Natural killer cell (primary cell): Measurements from ENCODE around the gene STX10. TPM values are rescaled to one million over a fixed set of nuclear protein-coding genes. Genes with fewer than 3 reads are reported as not detected.

Experiments
- ATAC-seq, 3 donors: fragments of 150-1000 bp in 2 of 3; fragments of 200-7000 bp in 1 of 3; cut with Tn5 transposase; 1 replicate in 1 of 3; 2 replicates in 2 of 3; pipeline ENCODE4 v1.10.0; 2021; ENCODE audit warnings: mild to moderate bottlenecking in 2 of 3, moderate library complexity in 2 of 3
- DNase-seq, 2 donors: peaks; one replicate each; pipeline versions ENCODE4 v3.0.0 to v3.0.0-alpha.2; 2013 to 2021; ENCODE audit warnings: mixed read lengths in 1 of 2
- H3K27ac ChIP-seq: one replicate; pipeline ENCODE4 v1.5.1; 2013; ENCODE audit warnings: mild to moderate bottlenecking, low read length
- H3K27me3 ChIP-seq: one replicate; pipeline ENCODE4 v1.6.1; 2013; ENCODE audit warnings: low read length; ENCODE audit not compliant: control insufficient read depth, insufficient read depth
- H3K36me3 ChIP-seq: one replicate; pipeline ENCODE4 v1.6.1; 2013; ENCODE audit warnings: low read length; ENCODE audit not compliant: control insufficient read depth, insufficient read depth
- H3K4me1 ChIP-seq: one replicate; pipeline ENCODE4 v1.6.1; 2013; ENCODE audit warnings: low read length; ENCODE audit not compliant: control insufficient read depth, insufficient read depth
- H3K4me3 ChIP-seq: one replicate; pipeline ENCODE4 v1.5.1; 2013; ENCODE audit warnings: low read length
- H3K9me3 ChIP-seq: one replicate; pipeline ENCODE4 v1.6.1; 2013; ENCODE audit warnings: low read length; ENCODE audit not compliant: control insufficient read depth, insufficient read depth
- H3K27ac Mint-ChIP-seq, 2 donors: one replicate each; pipeline ENCODE4 v1.8.0; 2022; ENCODE audit warnings: mild to moderate bottlenecking in 2 of 2, mixed read lengths in 2 of 2, moderate library complexity in 1 of 2
- H3K27me3 Mint-ChIP-seq, 2 donors: one replicate each; pipeline ENCODE4 v1.8.0; 2022; ENCODE audit warnings: low read depth in 2 of 2, mixed read lengths in 2 of 2
- H3K36me3 Mint-ChIP-seq: one replicate; pipeline ENCODE4 v1.8.0; 2022; ENCODE audit warnings: mixed read lengths
- H3K4me1 Mint-ChIP-seq, 2 donors: one replicate each; pipeline ENCODE4 v1.8.0; 2022; ENCODE audit warnings: mixed read lengths in 2 of 2
- H3K4me3 Mint-ChIP-seq: one replicate; pipeline ENCODE4 v1.8.0; 2022; ENCODE audit warnings: mild to moderate bottlenecking, moderate library complexity, mixed read lengths
- H3K9me3 Mint-ChIP-seq, 2 donors: one replicate each; pipeline ENCODE4 v1.8.0; 2022; ENCODE audit warnings: mixed read lengths in 2 of 2
- CTCF ChIP-seq: fragments of 200-600 bp; IDR thresholded peaks from one replicate; pipeline ENCODE4 v1.8.0; 2022; ENCODE audit warnings: antibody characterized with exemption
- WGBS: methylation state at CpG from one replicate; pipeline ENCODE4 v1.1.7; 2013; ENCODE audit warnings: missing lambda C conversion rate; ENCODE audit not compliant: insufficient coverage; 5-methylcytosine and 5-hydroxymethylcytosine counted together
- intact Hi-C: fragments of 100-400 bp; cut with micrococcal nuclease; formaldehyde crosslinking; loops from one replicate; pipeline ENCODE4 v1.14.2; 2022
- total RNA-seq, 4 donors: library from RNA; stranded (reverse); fragments of 120-200 nt in 1 of 4; gene quantifications; one replicate each; pipeline versions ENCODE4 v1.2.3 to v1.2.4, GENCODE V29; 2013 to 2022

Gene STX10
- total RNA-seq, 3 donors from 2014 or later (not counting 1 experiment from before 2014, with no cell fraction given) = 39.2 to 46.9 (median 42.0) TPM

- peaks cover 20% of the 10 kb centered on the region for H3K4me1 ChIP-seq
- Mint-ChIP-seq H3K9me3 (no peaks in the 10 kb centered on the region), H3K36me3 (no peaks in the 10 kb centered on the region), H3K4me3 (peak overlapping the region; percentile 79), H3K27ac (peak overlapping the region; percentile 86 to 91), H3K4me1 (peaks cover 27 to 28% of the 10 kb centered on the region in 2 donors), H3K27me3 (no peaks in the 10 kb centered on the region)
- H3K27me3 ChIP-seq = no peaks in the 10 kb centered on the region
- H3K27ac ChIP-seq = no peak overlapping the region
- intact Hi-C loops = no loop called here
- H3K9me3 ChIP-seq = no peaks in the 10 kb centered on the region
- H3K4me3 ChIP-seq = no peak overlapping the region
- WGBS = 38% methylated on average over 8 of the region's 8 CpGs
- H3K36me3 ChIP-seq = peaks cover 22% of the 10 kb centered on the region
- DNase-seq (peak; percentile 43 to 65), ATAC-seq (peak; percentile 92 to 99 (median 97))
- no peak for TF ChIP-seq CTCF
Measured at GRCh38 chr19:13132471-13133180, 17.5 kb downstream of the STX10 start.

GRCh38 chr19:13130886-13131490 is 19.2 kb downstream of the STX10 start:
- no peaks in the 10 kb centered on the region for H3K27me3 Mint-ChIP-seq
- peaks cover 29% of the 10 kb centered on the region in 2 donors for H3K4me1 Mint-ChIP-seq
- no peak overlapping the region for H3K27ac Mint-ChIP-seq
- H3K4me1 ChIP-seq = peaks cover 20% of the 10 kb centered on the region
- no peaks in the 10 kb centered on the region for H3K9me3 ChIP-seq
- H3K27me3 ChIP-seq = no peaks in the 10 kb centered on the region
- no peak for TF ChIP-seq CTCF
- WGBS = 96% methylated on average over 3 of the region's 3 CpGs
- intact Hi-C loops = no loop called here
- no peak overlapping the region for H3K4me3 ChIP-seq
- H3K36me3 ChIP-seq = peaks cover 11% of the 10 kb centered on the region
- no peak overlapping the region for H3K27ac ChIP-seq
- DNase-seq (no peak), ATAC-seq (no peak)
- H3K9me3 Mint-ChIP-seq = no peaks in the 10 kb centered on the region
- no peaks in the 10 kb centered on the region for H3K36me3 Mint-ChIP-seq
- H3K4me3 Mint-ChIP-seq = no peak overlapping the region

- Histone ChIP-seq H3K4me1 (peaks cover 20% of the 10 kb centered on the region), H3K36me3 (peaks cover 5% of the 10 kb centered on the region), H3K27ac (no peak overlapping the region), H3K9me3 (no peaks in the 10 kb centered on the region), H3K27me3 (no peaks in the 10 kb centered on the region), H3K4me3 (no peak overlapping the region)
- DNase-seq (no peak), ATAC-seq (no peak)
- H3K36me3 Mint-ChIP-seq = no peaks in the 10 kb centered on the region
- no peak overlapping the region for H3K4me3 Mint-ChIP-seq
- no peak for TF ChIP-seq CTCF
- H3K27me3 Mint-ChIP-seq = no peaks in the 10 kb centered on the region
- intact Hi-C loops = no loop called here
- WGBS = 97% methylated on average over 9 of the region's 9 CpGs
- peaks cover 29% of the 10 kb centered on the region in 2 donors for H3K4me1 Mint-ChIP-seq
- H3K27ac Mint-ChIP-seq = no peak overlapping the region
- no peaks in the 10 kb centered on the region for H3K9me3 Mint-ChIP-seq
Measured at GRCh38 chr19:13129384-13129783, 20.8 kb downstream of the STX10 start.
